ENCODE results near the gene CELF2.

DNA sequence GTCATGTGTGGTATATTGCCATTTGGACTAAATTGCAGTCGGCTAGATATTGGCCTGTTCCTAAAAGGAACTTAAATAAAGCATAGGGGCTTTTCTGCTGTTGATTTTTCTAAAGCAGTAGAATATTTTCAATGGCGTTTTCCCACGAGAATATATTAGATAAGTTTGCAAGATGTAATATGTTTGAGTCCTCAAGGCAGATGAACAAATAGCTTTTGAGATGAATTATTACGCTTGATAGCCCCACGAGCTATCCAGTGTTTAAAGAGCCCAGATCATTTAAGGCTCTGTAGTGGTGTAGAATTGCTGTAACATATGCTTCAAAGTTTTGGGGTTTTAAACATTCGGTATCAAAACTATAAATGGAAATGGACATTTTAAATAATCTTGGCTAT is 2.9 kb downstream of the CELF2 start:
- TF ChIP-seq, protein P1, sequence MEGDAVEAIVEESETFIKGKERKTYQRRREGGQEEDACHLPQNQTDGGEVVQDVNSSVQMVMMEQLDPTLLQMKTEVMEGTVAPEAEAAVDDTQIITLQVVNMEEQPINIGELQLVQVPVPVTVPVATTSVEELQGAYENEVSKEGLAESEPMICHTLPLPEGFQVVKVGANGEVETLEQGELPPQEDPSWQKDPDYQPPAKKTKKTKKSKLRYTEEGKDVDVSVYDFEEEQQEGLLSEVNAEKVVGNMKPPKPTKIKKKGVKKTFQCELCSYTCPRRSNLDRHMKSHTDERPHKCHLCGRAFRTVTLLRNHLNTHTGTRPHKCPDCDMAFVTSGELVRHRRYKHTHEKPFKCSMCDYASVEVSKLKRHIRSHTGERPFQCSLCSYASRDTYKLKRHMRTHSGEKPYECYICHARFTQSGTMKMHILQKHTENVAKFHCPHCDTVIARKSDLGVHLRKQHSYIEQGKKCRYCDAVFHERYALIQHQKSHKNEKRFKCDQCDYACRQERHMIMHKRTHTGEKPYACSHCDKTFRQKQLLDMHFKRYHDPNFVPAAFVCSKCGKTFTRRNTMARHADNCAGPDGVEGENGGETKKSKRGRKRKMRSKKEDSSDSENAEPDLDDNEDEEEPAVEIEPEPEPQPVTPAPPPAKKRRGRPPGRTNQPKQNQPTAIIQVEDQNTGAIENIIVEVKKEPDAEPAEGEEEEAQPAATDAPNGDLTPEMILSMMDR (IDR thresholded peaks at IDR 0.05; ENCODE audit: poor library complexity): no peak
- TF ChIP-seq EZH2phosphoT487 (IDR thresholded peaks at IDR 0.05; ENCODE audit: low read depth, severe bottlenecking, unreplicated experiment): no peak

Data from hepatocyte (in vitro differentiated cells).